ENCODE data around the gene AGER. TPM values are rescaled to one million over a fixed set of nuclear protein-coding genes. Genes with fewer than 3 reads are reported as not detected.

The AGER gene
- total RNA-seq, 1 experiment from 2014 or later = 14.3 TPM

DNA sequence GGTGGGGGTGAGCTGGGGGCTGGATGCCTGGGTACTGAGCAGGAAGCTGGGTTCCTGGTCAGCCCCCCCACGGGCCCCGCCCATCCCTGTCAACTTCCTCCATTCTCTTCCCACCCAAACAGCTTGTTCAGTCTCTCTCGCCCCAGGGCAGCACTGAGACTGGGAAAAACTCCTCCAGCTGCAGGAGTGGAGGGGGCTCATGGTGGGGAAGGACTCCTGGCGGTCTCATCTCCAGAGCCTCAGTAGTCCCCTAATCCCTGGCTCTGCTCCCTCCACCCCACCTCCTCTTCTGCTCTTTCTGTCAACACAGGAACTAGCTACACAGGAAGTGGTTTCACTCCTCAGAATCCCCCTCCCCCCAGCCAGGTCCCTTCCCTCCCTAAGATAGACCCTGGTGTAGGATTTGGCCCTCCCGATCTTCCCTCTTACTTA is 8.6 kb upstream of the AGER start, which contains the start of gene GPSM3:
TSS of gene GPSM3 (minus strand) at position 36 of the 432 bp plus-strand sequence. CDS start 130 bp downstream, outside the sequence.
- no peak within 1 kb of the TSS for H4K91ac ChIP-seq (ENCODE audit: insufficient read length, low read depth, low read length)

More for the DNA sequence above, 8.6 kb upstream of the AGER start, which contains the start of gene GPSM3:
- Histone ChIP-seq H3K27ac (ENCODE audit: insufficient read length, low read depth, low read length) (no peak within 1 kb of the TSS), H4K20me1 (ENCODE audit: control insufficient read depth, insufficient read depth, insufficient read length) (no peaks in the 10 kb centered on the region), H4K8ac (replicated peaks; ENCODE audit: insufficient read length, low read depth, low read length) (no peak within 1 kb of the TSS), H3K9ac (ENCODE audit: extremely low read depth, insufficient read length, low read length) (no peak within 1 kb of the TSS), H3K23ac (ENCODE audit: insufficient read length, low read depth, low read length) (no peak within 1 kb of the TSS), H3K14ac (ENCODE audit: insufficient read depth, low read length) (no peak within 1 kb of the TSS; the same call in 1 of the 2 replicates), H3K79me1 (ENCODE audit: insufficient read depth, low read depth, low read length, poor library complexity, severe bottlenecking) (no peaks in the 10 kb centered on the region), H2AK5ac (ENCODE audit: insufficient read length, low read length) (no peak within 1 kb of the TSS), H2BK12ac (ENCODE audit: insufficient read length, low read depth, low read length) (no peak within 1 kb of the TSS), H3K23me2 (ENCODE audit: insufficient read length, low read depth, low read length, poor library complexity, severe bottlenecking) (peaks cover 17% of the 10 kb centered on the region), H3K4me1 (ENCODE audit: insufficient read depth, low read length) (peaks cover 7% of the 10 kb centered on the region), H3K18ac (ENCODE audit: insufficient read length, low read depth, low read length) (no peak within 1 kb of the TSS), H3K79me2 (ENCODE audit: insufficient read depth, low read length) (no peaks in the 10 kb centered on the region), H2AFZ (ENCODE audit: low read length) (no peak within 1 kb of the TSS), H3K56ac (ENCODE audit: insufficient read length, low read depth, low read length) (no peak within 1 kb of the TSS), H2BK20ac (ENCODE audit: low read depth, low read length, poor library complexity, severe bottlenecking) (no peak within 1 kb of the TSS), H2BK5ac (ENCODE audit: insufficient read length, low read length) (no peak within 1 kb of the TSS), H3K4ac (ENCODE audit: low read depth, low read length) (no peak within 1 kb of the TSS), H3K9me3 (ENCODE audit: control insufficient read depth, low read depth, low read length) (no peaks in the 10 kb centered on the region), H2BK120ac (ENCODE audit: low read depth, low read length, poor library complexity, severe bottlenecking) (no peak within 1 kb of the TSS), H3K4me2 (ENCODE audit: insufficient read depth, insufficient read length, low read length) (peak within 1 kb of the TSS; percentile 44), H4K5ac (ENCODE audit: insufficient read length, low read depth, low read length) (no peak within 1 kb of the TSS), H3T11ph (ENCODE audit: low read length) (no peak within 1 kb of the TSS), H2BK15ac (ENCODE audit: low read depth, low read length) (no peak within 1 kb of the TSS), H3K27me3 (ENCODE audit: insufficient read depth, low read length) (no peaks in the 10 kb centered on the region)
- Mint-ChIP-seq H3K27me3 (ENCODE audit: low read depth) (no peaks in the 10 kb centered on the region), H3K4me3 (peak within 1 kb of the TSS; percentile 47 to 66; a peak in 4 of 5 replicates), H3K27ac (peak within 1 kb of the TSS; percentile 39 to 91 (median 87); a peak in 6 of 7 replicates), H3K9me3 (no peaks in the 10 kb centered on the region; a peak in 1 of 5 replicates), H3K4me1 (peaks cover 59 to 62% of the 10 kb centered on the region in 2 experiments), H3K36me3 (ENCODE audit: insufficient read depth in 1 of 3, low read depth in 3 of 3) (peaks cover 1 to 14% (median 11%) of the 10 kb centered on the region in 3 experiments; a peak in 6 of 7 replicates)
- TF ChIP-seq, protein P1, sequence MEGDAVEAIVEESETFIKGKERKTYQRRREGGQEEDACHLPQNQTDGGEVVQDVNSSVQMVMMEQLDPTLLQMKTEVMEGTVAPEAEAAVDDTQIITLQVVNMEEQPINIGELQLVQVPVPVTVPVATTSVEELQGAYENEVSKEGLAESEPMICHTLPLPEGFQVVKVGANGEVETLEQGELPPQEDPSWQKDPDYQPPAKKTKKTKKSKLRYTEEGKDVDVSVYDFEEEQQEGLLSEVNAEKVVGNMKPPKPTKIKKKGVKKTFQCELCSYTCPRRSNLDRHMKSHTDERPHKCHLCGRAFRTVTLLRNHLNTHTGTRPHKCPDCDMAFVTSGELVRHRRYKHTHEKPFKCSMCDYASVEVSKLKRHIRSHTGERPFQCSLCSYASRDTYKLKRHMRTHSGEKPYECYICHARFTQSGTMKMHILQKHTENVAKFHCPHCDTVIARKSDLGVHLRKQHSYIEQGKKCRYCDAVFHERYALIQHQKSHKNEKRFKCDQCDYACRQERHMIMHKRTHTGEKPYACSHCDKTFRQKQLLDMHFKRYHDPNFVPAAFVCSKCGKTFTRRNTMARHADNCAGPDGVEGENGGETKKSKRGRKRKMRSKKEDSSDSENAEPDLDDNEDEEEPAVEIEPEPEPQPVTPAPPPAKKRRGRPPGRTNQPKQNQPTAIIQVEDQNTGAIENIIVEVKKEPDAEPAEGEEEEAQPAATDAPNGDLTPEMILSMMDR (conservative IDR thresholded peaks at IDR 0.05) = no peak
- DNase-seq = peak; percentile 67
- no CpG with 5 or more reads among the region's 5 CpGs for WGBS (ENCODE audit: extremely low coverage, insufficient read length, low lambda C conversion rate)
